Osteocyte (in vitro differentiated cells): ENCODE results near the gene PRPH2. TPM values are rescaled to one million over a fixed set of nuclear protein-coding genes. Genes with fewer than 3 reads are reported as not detected.
"Not testable (repeated sequence)": the region's sequence is repeated elsewhere in the genome, so short reads cannot be mapped to it uniquely, and the experiment has no call there.

Source experiments
- DNase-seq: peaks from one replicate; pipeline ENCODE4 v3.0.0; 2021; ENCODE audit warnings: mixed read lengths; ENCODE audit not compliant: unreplicated experiment; ENCODE audit errors: extremely low spot score
- H3K27ac Mint-ChIP-seq: one replicate; pipeline ENCODE4 v1.8.0; 2021; ENCODE audit warnings: mild to moderate bottlenecking, mixed read lengths; ENCODE audit not compliant: unreplicated experiment
- H3K27me3 Mint-ChIP-seq: one replicate; pipeline ENCODE4 v1.8.0; 2021; ENCODE audit warnings: mixed read lengths; ENCODE audit not compliant: unreplicated experiment
- H3K36me3 Mint-ChIP-seq: one replicate; pipeline ENCODE4 v1.8.0; 2021; ENCODE audit warnings: mixed read lengths; ENCODE audit not compliant: unreplicated experiment
- H3K4me1 Mint-ChIP-seq: one replicate; pipeline ENCODE4 v1.8.0; 2021; ENCODE audit warnings: mixed read lengths; ENCODE audit not compliant: unreplicated experiment
- H3K4me3 Mint-ChIP-seq: one replicate; pipeline ENCODE4 v1.8.0; 2021; ENCODE audit warnings: mild to moderate bottlenecking, moderate library complexity, mixed read lengths; ENCODE audit not compliant: unreplicated experiment
- H3K9me3 Mint-ChIP-seq: one replicate; pipeline ENCODE4 v1.8.0; 2021; ENCODE audit warnings: mixed read lengths; ENCODE audit not compliant: unreplicated experiment
- CTCF ChIP-seq: fragments of 200-600 bp; sonication (generic); IDR thresholded peaks from 2 replicates; pipeline ENCODE4 v1.5.0; 2021; ENCODE audit warnings: antibody characterized with exemption, mild to moderate bottlenecking, moderate library complexity
- total RNA-seq: library from RNA; stranded (reverse); gene quantifications from 2 replicates; pipeline ENCODE4 v1.2.1, GENCODE V29; 2021

The PRPH2 gene
- total RNA-seq, 1 donor from 2014 or later: not detected

DNA sequence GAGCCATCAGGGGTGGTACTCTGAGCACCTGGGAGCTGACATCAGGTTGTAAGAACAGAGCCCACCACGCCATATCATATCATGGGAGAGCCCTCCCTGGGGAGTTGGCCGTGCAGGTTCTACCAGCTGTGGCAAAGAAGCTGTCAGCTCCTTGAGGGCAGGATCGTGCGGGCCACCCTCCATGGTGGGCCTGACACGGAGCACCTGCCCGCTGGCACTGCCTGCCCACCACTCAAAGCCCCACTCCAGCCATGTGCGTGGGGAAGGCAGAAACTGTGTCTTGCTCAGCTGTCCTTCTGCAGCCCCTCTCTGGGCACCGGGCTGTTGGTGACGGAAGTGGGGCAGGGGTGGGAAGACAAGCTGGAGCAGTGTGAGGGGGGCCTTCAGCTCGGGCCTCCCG is 14.3 kb downstream of the PRPH2 start:
- peaks cover 5% of the 10 kb centered on the region for H3K9me3 Mint-ChIP-seq
- H3K4me1 Mint-ChIP-seq: no peaks in the 10 kb centered on the region

DNA sequence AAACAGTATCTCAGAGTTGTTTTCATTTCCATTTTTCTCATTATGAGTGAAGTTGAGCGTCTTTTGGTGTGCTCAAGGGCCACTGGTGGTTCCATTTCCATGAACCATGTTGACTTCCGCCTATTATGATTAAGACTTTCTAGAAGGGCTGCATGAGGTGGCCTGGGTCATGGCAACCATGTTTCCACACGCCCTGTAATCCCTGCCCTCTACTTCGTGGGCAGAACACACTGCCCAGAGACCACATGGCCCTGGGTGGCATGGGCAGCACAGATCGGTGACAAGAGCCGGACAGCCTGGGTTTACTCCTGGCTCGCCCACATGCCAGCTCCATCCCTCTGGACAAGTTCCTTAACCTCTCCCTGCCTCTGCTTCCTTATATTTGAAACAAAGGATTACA is 14.8 kb downstream of the PRPH2 start:
- H3K36me3 Mint-ChIP-seq: peaks cover 4% of the 10 kb centered on the region
- H3K9me3 Mint-ChIP-seq: peaks cover 5% of the 10 kb centered on the region
- no peak overlapping the region for H3K4me3 Mint-ChIP-seq
- no peak for DNase-seq
- H3K27me3 Mint-ChIP-seq: no peaks in the 10 kb centered on the region
- TF ChIP-seq CTCF: no peak
- H3K4me1 Mint-ChIP-seq: no peaks in the 10 kb centered on the region
- no peak overlapping the region for H3K27ac Mint-ChIP-seq

More for the DNA sequence above, 14.3 kb downstream of the PRPH2 start:
- Mint-ChIP-seq H3K36me3 (peaks cover 4% of the 10 kb centered on the region), H3K4me3 (no peak overlapping the region), H3K27me3 (no peaks in the 10 kb centered on the region), H3K27ac (no peak overlapping the region)
- no peak for TF ChIP-seq CTCF
- no peak for DNase-seq

DNA sequence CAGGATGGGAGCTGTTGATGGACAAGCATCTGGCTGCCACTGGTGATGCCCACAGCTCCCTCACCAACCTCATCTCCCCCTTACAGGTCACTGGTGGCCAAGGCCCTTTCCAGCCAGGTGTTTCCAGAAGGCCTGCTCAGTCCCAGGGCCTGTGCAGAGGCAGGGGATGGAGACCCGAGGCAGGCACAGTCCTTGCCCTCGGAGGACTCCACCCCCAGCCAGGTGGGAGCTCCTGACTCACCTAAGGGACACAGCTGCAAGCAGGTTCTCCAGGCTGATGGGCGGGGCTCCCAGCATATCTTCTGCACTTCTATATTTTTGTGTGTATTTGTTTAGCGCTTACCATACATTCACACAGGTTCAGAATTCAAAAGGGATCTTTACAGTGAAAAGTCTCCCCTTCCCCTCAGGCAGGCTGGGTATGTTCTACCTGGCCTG is 17.4 kb downstream of the PRPH2 start:
- H3K36me3 Mint-ChIP-seq: peaks cover 2% of the 10 kb centered on the region
- H3K4me3 Mint-ChIP-seq: no peak overlapping the region
- no peaks in the 10 kb centered on the region for H3K4me1 Mint-ChIP-seq
- H3K9me3 Mint-ChIP-seq: no peaks in the 10 kb centered on the region
- no peak overlapping the region for H3K27ac Mint-ChIP-seq
- H3K27me3 Mint-ChIP-seq: no peaks in the 10 kb centered on the region
- no peak for DNase-seq
- TF ChIP-seq CTCF: no peak

- no peak overlapping the region for H3K4me3 Mint-ChIP-seq
- no peak for DNase-seq
- H3K36me3 Mint-ChIP-seq: peaks cover 2% of the 10 kb centered on the region
- no peak overlapping the region for H3K27ac Mint-ChIP-seq
- TF ChIP-seq CTCF: no peak
- no peaks in the 10 kb centered on the region for H3K4me1 Mint-ChIP-seq
- H3K27me3 Mint-ChIP-seq: no peaks in the 10 kb centered on the region
- no peaks in the 10 kb centered on the region for H3K9me3 Mint-ChIP-seq
Observed at GRCh38 chr6:42704251-42704936, 18.0 kb downstream of the PRPH2 start.

DNA sequence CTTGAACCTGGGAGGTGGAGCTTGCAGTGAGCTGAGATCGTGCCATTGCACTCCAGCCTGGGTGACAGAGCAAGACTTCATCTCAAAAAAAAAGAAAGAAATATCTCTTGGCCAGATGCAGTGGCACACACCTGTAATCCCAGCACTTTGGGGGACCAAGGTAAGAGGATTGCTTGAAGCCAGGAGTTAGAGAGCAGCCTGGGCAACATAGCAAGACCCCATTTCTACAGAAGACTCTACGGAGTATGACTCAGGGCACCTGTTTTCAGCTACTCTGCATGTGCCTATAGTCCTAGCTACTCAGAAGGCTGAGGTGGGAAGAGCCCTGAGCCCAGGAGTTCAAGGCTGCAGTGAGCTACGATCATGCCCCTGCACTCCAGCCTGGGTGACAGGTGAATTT is 19.6 kb downstream of the PRPH2 start:
- H3K36me3 Mint-ChIP-seq, H3K4me1 Mint-ChIP-seq, DNase-seq, H3K27ac Mint-ChIP-seq, H3K4me3 Mint-ChIP-seq, H3K27me3 Mint-ChIP-seq, H3K9me3 Mint-ChIP-seq: not testable (repeated sequence)
